CD4-positive, alpha-beta memory T cell (primary cell): ENCODE results near the gene FBXO3. TPM values are rescaled to one million over a fixed set of nuclear protein-coding genes. Genes with fewer than 3 reads are reported as not detected.
"Not testable (repeated sequence)": the region's sequence is repeated elsewhere in the genome, so short reads cannot be mapped to it uniquely, and the experiment has no call there.

ENCODE experiments used
- CTCF ChIA-PET: fragments of 350-600 bp; sonication (Branson Sonifier 250); formaldehyde crosslinking; loops from one replicate; lab custom pipeline; 2021; ENCODE audit warnings: inconsistent platforms; ENCODE audit not compliant: partially characterized antibody; lab: Charles Lee
- POLR2A ChIA-PET: fragments of 350-600 bp; sonication (Branson Sonifier 250); formaldehyde crosslinking; loops from one replicate; lab custom pipeline; 2021; ENCODE audit not compliant: partially characterized antibody; lab: Charles Lee
- DNase-seq, 5 donors: peaks; one replicate each; pipeline versions ENCODE4 v3.0.0 to v3.0.0-alpha.2; 2020 to 2022; ENCODE audit warnings: mixed read lengths in 1 of 5
- H3K27ac ChIP-seq: one replicate; pipeline ENCODE4 v1.7.0; 2013; ENCODE audit warnings: low read depth, low read length
- H3K27me3 ChIP-seq: 2 replicates; pipeline ENCODE4 v1.7.0; 2013; ENCODE audit warnings: mild to moderate bottlenecking, low read length, moderate library complexity; ENCODE audit not compliant: insufficient read depth
- H3K36me3 ChIP-seq: 2 replicates; pipeline ENCODE4 v1.7.0; 2013; ENCODE audit warnings: mild to moderate bottlenecking, low read length, moderate library complexity; ENCODE audit not compliant: insufficient read depth
- H3K4me1 ChIP-seq: 2 replicates; pipeline ENCODE4 v1.7.0; 2013; ENCODE audit warnings: mild to moderate bottlenecking, low read length, moderate library complexity; ENCODE audit not compliant: insufficient read depth
- H3K4me3 ChIP-seq, 2 donors: one replicate each; pipeline ENCODE4 v1.7.0; 2013; ENCODE audit warnings: low read length in 2 of 2, mild to moderate bottlenecking in 1 of 2
- H3K9me3 ChIP-seq, 2 donors: one replicate each; pipeline ENCODE4 v1.7.0; 2013; ENCODE audit warnings: low read length in 2 of 2, control low read depth in 1 of 2; ENCODE audit not compliant: control insufficient read depth in 1 of 2
- H3K27ac Mint-ChIP-seq, 7 donors: one replicate each; pipeline ENCODE4 v1.8.0; 2020 to 2021; ENCODE audit warnings: mixed read lengths in 7 of 7, mild to moderate bottlenecking in 6 of 7, inconsistent platforms in 3 of 7, moderate library complexity in 3 of 7
- H3K27me3 Mint-ChIP-seq, 2 donors: one replicate each; pipeline ENCODE4 v1.8.0; 2020 to 2021; ENCODE audit warnings: mixed read lengths in 2 of 2
- H3K36me3 Mint-ChIP-seq, 2 donors: one replicate each; pipeline ENCODE4 v1.8.0; 2020 to 2021; ENCODE audit warnings: mixed read lengths in 2 of 2, inconsistent platforms in 1 of 2, mild to moderate bottlenecking in 1 of 2
- H3K4me1 Mint-ChIP-seq, 4 donors: one replicate each; pipeline ENCODE4 v1.8.0; 2020 to 2021; ENCODE audit warnings: mixed read lengths in 4 of 4, mild to moderate bottlenecking in 1 of 4
- H3K4me3 Mint-ChIP-seq, 8 donors: one replicate each; pipeline ENCODE4 v1.8.0; 2020 to 2021; ENCODE audit warnings: mixed read lengths in 8 of 8, mild to moderate bottlenecking in 7 of 8, moderate library complexity in 6 of 8, inconsistent platforms in 3 of 8
- H3K9me3 Mint-ChIP-seq, 8 donors: one replicate each; pipeline ENCODE4 v1.8.0; 2020 to 2021; ENCODE audit warnings: mixed read lengths in 8 of 8, mild to moderate bottlenecking in 5 of 8, inconsistent platforms in 3 of 8, moderate library complexity in 1 of 8
- intact Hi-C: fragments of 100-400 bp; cut with micrococcal nuclease; formaldehyde crosslinking; loops from one replicate; pipeline ENCODE4 v1.15.1; 2023
- polyA plus RNA-seq, 2 donors: library from polyadenylated mRNA; unstranded; fragments of 300-500 nt; fragmentation: Illumina TruSeq; gene quantifications; one replicate each; pipeline ENCODE4 v1.2.3, GENCODE V29; 2021
- total RNA-seq, 2 experiments: library from RNA; stranded (reverse); gene quantifications; one replicate each; pipeline ENCODE4 v1.2.3, GENCODE V29; 2021

FBXO3 gene
- total and polyA plus RNA-seq, 4 experiments from 2014 or later = 40.9 to 55.6 (median 50.1) TPM

DNA sequence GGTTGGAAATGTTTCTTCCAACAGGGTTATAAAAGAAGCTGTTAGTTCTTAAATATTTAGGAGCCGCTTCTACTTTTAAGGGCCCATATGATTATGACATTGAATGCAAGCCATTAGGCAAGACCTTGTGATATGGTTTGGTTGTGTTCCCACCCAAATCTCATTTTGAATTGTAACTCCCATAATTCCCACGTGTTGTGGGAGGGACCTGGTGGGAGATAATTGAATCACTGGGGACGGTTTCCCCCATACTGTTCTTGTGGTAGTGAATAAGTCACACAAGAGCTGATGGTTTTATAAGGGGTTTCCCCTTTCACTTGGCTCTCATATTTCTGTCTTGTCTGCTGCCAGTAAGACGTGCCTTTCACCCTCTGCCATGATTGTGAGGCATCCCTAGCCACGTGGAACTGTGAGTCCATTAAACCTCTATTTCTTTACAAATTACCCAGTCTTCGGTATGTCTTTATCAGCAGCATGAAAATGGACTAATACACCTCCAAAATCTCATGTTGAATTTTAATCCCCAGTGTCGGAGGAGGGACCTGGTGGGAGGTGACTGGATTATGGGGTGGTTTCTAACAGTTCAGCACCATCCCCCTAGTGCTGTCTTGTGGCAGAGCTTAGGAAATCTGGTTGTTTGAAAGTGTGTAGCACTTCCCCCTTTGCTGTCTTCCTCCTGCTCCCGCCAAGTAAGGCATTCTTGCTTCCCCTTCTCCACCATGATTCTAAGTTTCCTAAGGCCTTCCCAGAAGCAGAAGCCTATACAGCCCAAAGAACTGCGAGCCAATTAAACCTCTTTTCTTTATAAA, 42.4 kb downstream of the FBXO3 start:
- Mint-ChIP-seq H3K36me3 (peaks cover 3% of the 10 kb centered on the region in 2 donors), H3K27ac (peak overlapping the region in 2 of 7 donors; percentile 23 to 25)

DNA sequence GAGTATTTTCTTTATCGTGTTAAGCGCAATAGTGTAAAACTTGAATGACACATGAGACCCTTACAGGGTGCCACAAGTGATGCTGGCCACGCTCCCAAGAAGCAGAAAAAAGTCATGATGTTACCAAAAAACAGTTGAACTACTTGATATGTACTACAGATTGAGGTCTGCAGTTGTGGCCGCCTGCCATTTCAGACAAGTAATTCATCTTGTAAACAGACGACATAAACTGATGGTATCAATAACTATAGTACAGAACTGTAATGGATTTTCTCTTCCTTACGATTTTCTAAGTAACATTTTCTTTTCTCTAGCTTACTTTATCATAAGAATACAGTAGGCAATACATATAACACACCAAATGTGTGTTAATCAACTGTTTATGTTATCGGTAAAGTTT, 43.6 kb downstream of the FBXO3 start:
- POLR2A ChIA-PET = no interaction called here
- CTCF ChIA-PET = interaction anchor here (1.0 kb wide), 1 partner anchor 12 kb away, joined by 3 read pairs; no protein-coding TSS in a partner anchor
- Mint-ChIP-seq H3K9me3 (no peaks in the 10 kb centered on the region), H3K4me3 (no peak overlapping the region), H3K36me3 (peaks cover 3% of the 10 kb centered on the region in 2 donors), H3K27ac (no peak overlapping the region), H3K4me1 (peaks cover 34 to 53% (median 44%) of the 10 kb centered on the region in 4 donors), H3K27me3 (no peaks in the 10 kb centered on the region)
- DNase-seq = no peak
- H3K27ac ChIP-seq = no peak overlapping the region
- intact Hi-C loops = loop anchor here (10.0 kb wide), 1 partner anchor 476 kb away; the partner anchor contains the start of gene HIPK3
- no peaks in the 10 kb centered on the region for H3K36me3 ChIP-seq
- no peak overlapping the region for H3K4me3 ChIP-seq
- H3K27me3 ChIP-seq = no peaks in the 10 kb centered on the region
- H3K4me1 ChIP-seq = peaks cover 35% of the 10 kb centered on the region
- no peaks in the 10 kb centered on the region for H3K9me3 ChIP-seq

More for the DNA sequence above, 42.4 kb downstream of the FBXO3 start:
- Histone ChIP-seq H3K9me3 (no peaks in the 10 kb centered on the region), H3K4me3 (no peak overlapping the region), H3K27me3 (no peaks in the 10 kb centered on the region), H3K36me3 (no peaks in the 10 kb centered on the region), H3K4me1 (peaks cover 35% of the 10 kb centered on the region), H3K27ac (no peak overlapping the region)
- peaks cover 0 to under 1% (median 0%) of the 10 kb centered on the region in 8 donors for H3K9me3 Mint-ChIP-seq
- peak in 1 of 5 donors; percentile 33 for DNase-seq
- H3K4me1 Mint-ChIP-seq = peaks cover 25 to 52% (median 40%) of the 10 kb centered on the region in 4 donors
- H3K27me3 Mint-ChIP-seq = no peaks in the 10 kb centered on the region
- POLR2A ChIA-PET = interaction anchor here (1.5 kb wide), 1 partner anchor 11 kb away, joined by 3 read pairs; no protein-coding TSS in a partner anchor
- CTCF ChIA-PET = no interaction called here
- intact Hi-C loops = loop anchor here (10.0 kb wide), 1 partner anchor 477 kb away; the partner anchor contains the start of gene HIPK3
- H3K4me3 Mint-ChIP-seq = peak overlapping the region in 2 of 8 donors; percentile 36 to 60

DNA sequence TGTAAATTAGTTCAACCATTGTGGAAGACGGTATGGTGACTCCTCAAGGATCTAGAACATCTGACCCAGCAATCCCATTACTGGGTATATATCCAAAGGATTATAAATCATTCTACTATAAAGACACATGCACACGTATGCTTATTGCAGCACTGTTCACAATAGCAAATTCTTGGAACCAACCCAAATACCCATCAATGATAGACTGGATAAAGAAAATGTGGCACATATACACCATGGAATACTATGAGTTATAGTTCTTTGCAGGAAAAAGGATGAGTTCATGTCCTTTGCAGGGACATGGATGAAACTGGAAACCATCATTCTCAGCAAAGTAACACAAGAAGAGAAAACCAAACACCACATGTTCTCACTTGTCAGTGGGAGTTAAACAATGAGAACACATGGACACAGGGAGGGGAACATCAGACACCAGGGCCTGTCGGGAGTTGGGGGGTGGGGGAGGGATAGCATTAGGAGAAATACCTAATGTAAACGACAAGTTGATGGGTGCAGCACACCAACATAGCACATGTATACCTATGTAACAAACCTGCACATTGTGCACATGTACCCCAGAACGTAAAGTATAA, 45.2 kb downstream of the FBXO3 start:
- H3K27me3 Mint-ChIP-seq, H3K9me3 ChIP-seq, H3K27me3 ChIP-seq, POLR2A ChIA-PET, intact Hi-C loops, DNase-seq, H3K9me3 Mint-ChIP-seq, H3K27ac Mint-ChIP-seq, H3K36me3 ChIP-seq, H3K36me3 Mint-ChIP-seq, H3K4me3 Mint-ChIP-seq, H3K27ac ChIP-seq, H3K4me3 ChIP-seq: not testable (repeated sequence)
- CTCF ChIA-PET = interaction anchor here (1.3 kb wide), 1 partner anchor 13 kb away, joined by 6 read pairs; no protein-coding TSS in a partner anchor
- H3K4me1 Mint-ChIP-seq = peaks cover 35 to 53% (median 42%) of the 10 kb centered on the region in 4 donors
- peaks cover 33% of the 10 kb centered on the region for H3K4me1 ChIP-seq

DNA sequence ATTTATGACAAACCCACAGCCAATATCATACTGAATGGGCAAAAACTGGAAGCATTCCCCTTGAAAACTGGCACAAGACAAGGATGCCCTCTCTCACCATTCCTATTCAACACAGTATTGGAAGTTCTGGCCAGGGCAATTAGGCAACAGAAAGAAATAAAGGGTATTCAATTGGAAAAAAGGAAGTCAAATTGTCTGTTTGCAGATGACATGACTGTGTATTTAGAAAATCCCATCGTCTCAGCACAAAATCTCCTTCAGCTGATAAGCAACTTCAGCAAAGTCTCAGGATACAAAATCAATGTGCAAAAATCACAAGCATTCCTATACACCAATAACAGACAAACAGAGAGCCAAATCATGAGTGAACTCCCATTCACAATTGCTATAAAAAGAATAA, 46.8 kb downstream of the FBXO3 start:
- H3K27me3 Mint-ChIP-seq, DNase-seq, POLR2A ChIA-PET, H3K9me3 Mint-ChIP-seq, H3K27ac Mint-ChIP-seq, H3K4me3 ChIP-seq, H3K36me3 ChIP-seq, H3K27ac ChIP-seq, intact Hi-C loops, H3K4me3 Mint-ChIP-seq, H3K9me3 ChIP-seq, H3K27me3 ChIP-seq, H3K36me3 Mint-ChIP-seq: not testable (repeated sequence)
- H3K4me1 Mint-ChIP-seq = peaks cover 33 to 56% (median 43%) of the 10 kb centered on the region in 4 donors
- CTCF ChIA-PET = interaction anchor here (1.3 kb wide), 1 partner anchor 15 kb away, joined by 6 read pairs; no protein-coding TSS in a partner anchor
- peaks cover 35% of the 10 kb centered on the region for H3K4me1 ChIP-seq

DNA sequence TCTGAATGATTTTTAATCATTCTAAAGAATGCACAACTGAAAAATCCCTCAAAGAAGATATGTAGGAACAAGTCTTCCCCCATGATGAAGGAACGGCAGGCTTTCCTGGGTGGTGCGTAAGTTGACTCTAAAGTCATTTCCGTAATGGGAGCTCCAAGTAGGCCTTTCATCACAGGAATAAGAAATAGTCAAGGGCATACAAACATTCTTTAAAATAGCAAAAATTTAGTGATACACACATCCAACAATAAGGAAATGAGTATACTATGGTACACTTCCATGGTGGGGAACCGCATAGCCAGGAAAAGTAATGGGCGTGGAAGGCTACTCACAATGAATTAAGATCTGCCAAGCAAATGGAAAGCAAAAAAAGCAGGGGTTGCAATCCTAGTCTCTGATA, 48.8 kb downstream of the FBXO3 start:
- Mint-ChIP-seq H3K27ac (no peak overlapping the region), H3K9me3 (no peaks in the 10 kb centered on the region), H3K36me3 (peaks cover 12 to 14% of the 10 kb centered on the region in 2 donors), H3K4me1 (peaks cover 27 to 49% (median 39%) of the 10 kb centered on the region in 4 donors), H3K27me3 (no peaks in the 10 kb centered on the region), H3K4me3 (no peak overlapping the region)
- Histone ChIP-seq H3K9me3 (no peaks in the 10 kb centered on the region), H3K36me3 (peaks cover 4% of the 10 kb centered on the region), H3K27ac (no peak overlapping the region), H3K4me3 (no peak overlapping the region), H3K27me3 (no peaks in the 10 kb centered on the region), H3K4me1 (peaks cover 24% of the 10 kb centered on the region)
- ChIA-PET POLR2A (no interaction called here), CTCF (interaction anchor here (1.1 kb wide), 1 partner anchor 9 kb away, joined by 3 read pairs; no protein-coding TSS in a partner anchor)
- no peak for DNase-seq
- intact Hi-C loops = no loop called here

DNA sequence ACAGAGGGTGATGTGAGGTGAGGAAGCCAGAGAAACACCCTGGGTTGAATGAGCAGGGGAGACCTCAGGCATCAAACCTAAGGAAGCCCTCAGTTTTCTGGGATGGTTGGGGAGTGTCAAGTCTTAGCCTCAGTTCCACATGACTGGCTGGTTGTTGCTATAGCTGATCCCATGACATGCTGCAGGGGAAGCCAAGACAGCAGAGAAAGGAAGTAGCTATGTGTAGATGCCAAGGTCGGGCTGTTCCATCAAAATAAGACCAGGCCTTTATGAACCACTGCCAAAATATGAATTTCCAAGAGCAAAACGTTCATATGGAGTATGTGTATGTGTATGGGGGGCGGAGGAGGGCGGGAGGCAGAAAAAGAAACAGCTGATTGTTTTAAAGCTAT, 49.7 kb downstream of the FBXO3 start:
- peaks cover 21% of the 10 kb centered on the region for H3K4me1 ChIP-seq
- POLR2A ChIA-PET = no interaction called here
- no peak overlapping the region for H3K27ac ChIP-seq
- peaks cover 18 to 20% of the 10 kb centered on the region in 2 donors for H3K36me3 Mint-ChIP-seq
- H3K36me3 ChIP-seq = peaks cover 10% of the 10 kb centered on the region
- H3K4me3 ChIP-seq = no peak overlapping the region
- H3K27ac Mint-ChIP-seq = peak overlapping the region in 2 of 7 donors; percentile 37 to 65
- peaks cover 27 to 49% (median 39%) of the 10 kb centered on the region in 4 donors for H3K4me1 Mint-ChIP-seq
- intact Hi-C loops = no loop called here
- H3K9me3 ChIP-seq = no peaks in the 10 kb centered on the region
- no peak for DNase-seq
- no peaks in the 10 kb centered on the region for H3K9me3 Mint-ChIP-seq
- H3K27me3 Mint-ChIP-seq = no peaks in the 10 kb centered on the region
- CTCF ChIA-PET = no interaction called here
- H3K27me3 ChIP-seq = no peaks in the 10 kb centered on the region
- H3K4me3 Mint-ChIP-seq = no peak overlapping the region
